Choroid plexus epithelial cell (primary cell): ENCODE results near the gene SLC25A26.
A peak's percentile ranks its signal among the peaks of the same experiment; 100 is the strongest.

Experiments used
- DNase-seq: peaks from one replicate; pipeline ENCODE4 v3.0.0-alpha.2; 2010; ENCODE audit warnings: low read depth
- H3K4me3 ChIP-seq: 2 replicates; pipeline ENCODE4 v1.5.1; 2011; ENCODE audit warnings: low read depth, mild to moderate bottlenecking, control low read depth, low read length, moderate library complexity
- TF ChIP-seq, protein P1 (sequence below): conservative IDR thresholded peaks from 2 replicates; pipeline ENCODE4 v1.5.1; 2011; ENCODE audit warnings: low read depth, mild to moderate bottlenecking, control low read depth, inconsistent platforms, low read length, moderate library complexity

SLC25A26 gene

GRCh38 chr3:66401675-66402491 is 181.1 kb downstream of the SLC25A26 start:
- TF ChIP-seq, protein P1, sequence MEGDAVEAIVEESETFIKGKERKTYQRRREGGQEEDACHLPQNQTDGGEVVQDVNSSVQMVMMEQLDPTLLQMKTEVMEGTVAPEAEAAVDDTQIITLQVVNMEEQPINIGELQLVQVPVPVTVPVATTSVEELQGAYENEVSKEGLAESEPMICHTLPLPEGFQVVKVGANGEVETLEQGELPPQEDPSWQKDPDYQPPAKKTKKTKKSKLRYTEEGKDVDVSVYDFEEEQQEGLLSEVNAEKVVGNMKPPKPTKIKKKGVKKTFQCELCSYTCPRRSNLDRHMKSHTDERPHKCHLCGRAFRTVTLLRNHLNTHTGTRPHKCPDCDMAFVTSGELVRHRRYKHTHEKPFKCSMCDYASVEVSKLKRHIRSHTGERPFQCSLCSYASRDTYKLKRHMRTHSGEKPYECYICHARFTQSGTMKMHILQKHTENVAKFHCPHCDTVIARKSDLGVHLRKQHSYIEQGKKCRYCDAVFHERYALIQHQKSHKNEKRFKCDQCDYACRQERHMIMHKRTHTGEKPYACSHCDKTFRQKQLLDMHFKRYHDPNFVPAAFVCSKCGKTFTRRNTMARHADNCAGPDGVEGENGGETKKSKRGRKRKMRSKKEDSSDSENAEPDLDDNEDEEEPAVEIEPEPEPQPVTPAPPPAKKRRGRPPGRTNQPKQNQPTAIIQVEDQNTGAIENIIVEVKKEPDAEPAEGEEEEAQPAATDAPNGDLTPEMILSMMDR: no peak
- no peak for DNase-seq

DNA sequence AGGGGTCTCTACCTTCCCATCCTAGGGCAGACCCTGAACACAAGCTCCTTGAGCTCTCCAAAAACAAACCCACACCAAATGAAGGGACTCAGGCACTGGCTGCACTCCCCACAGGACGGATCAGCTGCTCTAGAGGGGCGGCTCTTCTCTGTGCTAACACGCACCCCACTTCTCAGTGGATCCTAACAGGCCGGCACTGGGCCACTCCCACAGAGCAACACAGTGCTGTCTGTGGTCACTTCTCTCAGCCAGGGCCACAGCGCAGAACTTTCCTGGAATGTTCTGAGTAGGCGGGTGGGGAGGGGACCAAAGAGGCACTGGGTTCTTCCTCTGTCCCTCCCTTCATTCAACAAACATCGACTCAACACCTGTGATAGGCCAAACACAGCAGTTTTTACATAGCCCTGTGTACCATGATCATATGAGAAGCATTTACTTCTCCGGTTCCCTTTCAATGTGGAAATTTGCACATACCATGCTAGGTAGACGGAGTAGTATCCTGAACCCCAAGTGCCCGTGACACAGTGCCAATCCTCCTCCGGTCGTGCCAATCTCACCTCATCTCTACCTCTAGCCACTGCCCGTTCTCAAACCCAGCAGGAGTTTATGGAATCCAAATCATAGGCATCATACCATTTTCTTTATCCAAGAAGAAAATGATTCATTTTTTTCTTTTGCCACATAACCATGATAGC is 181.9 kb downstream of the SLC25A26 start:
- no peak overlapping the region for H3K4me3 ChIP-seq
- DNase-seq: peak; percentile 28
- TF ChIP-seq, protein P1: no peak

More at GRCh38 chr3:66401675-66402491, 181.1 kb downstream of the SLC25A26 start:
- H3K4me3 ChIP-seq: no peak overlapping the region

DNA sequence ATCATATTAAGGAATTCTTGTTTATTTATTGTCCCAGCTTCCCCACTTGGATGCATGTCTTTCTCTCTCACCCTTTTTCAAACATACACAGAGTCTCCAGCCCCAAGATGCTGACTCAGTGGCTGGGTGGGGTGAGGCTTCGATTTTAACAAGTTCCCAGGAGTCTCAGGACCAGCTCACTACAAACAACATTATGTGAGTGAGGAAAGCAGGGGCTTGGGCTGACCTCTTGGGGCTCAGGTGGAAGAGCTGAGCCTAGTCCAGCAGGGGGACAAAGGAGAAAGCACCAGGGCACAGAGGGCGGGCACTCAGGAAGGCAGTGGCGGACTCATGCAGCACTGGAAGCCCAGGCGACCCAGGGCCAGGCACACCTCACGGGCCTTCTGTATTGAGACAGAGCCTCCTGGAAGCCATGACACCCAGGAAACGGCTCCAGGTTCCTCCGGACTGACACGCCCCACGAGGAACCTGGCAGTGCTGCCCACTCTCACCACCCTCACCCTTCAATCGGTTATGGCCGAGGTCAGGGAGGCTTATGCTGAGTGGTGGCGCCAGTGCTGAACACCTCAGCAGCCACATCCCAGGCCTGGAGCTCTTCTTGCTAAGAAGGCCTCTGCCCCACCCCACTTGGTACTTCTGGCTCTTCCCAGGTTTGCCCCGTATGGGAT is 182.7 kb downstream of the SLC25A26 start:
- no peak for DNase-seq
- TF ChIP-seq, protein P1: no peak
- no peak overlapping the region for H3K4me3 ChIP-seq

DNA sequence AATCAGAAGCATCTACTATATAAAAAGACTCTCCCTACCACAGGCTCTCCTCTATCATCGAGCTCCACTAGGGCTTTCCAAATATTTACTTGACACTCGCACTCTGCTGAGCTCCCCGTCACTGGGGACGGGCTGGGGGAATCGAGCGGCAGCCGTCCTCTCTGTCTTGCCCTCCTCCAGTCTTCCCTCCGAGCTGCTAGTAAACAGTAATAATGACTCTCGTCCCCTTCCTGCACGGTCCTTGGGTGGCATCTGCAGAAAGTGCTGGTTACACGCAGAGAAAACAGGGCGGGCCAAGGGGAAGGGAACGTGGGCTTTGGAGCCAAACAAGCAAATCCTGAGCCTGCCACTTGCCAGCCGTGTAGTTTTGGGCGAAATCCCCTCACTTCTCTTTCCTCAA is 183.4 kb downstream of the SLC25A26 start:
- H3K4me3 ChIP-seq: no peak overlapping the region
- TF ChIP-seq, protein P1: no peak
- no peak for DNase-seq

DNA sequence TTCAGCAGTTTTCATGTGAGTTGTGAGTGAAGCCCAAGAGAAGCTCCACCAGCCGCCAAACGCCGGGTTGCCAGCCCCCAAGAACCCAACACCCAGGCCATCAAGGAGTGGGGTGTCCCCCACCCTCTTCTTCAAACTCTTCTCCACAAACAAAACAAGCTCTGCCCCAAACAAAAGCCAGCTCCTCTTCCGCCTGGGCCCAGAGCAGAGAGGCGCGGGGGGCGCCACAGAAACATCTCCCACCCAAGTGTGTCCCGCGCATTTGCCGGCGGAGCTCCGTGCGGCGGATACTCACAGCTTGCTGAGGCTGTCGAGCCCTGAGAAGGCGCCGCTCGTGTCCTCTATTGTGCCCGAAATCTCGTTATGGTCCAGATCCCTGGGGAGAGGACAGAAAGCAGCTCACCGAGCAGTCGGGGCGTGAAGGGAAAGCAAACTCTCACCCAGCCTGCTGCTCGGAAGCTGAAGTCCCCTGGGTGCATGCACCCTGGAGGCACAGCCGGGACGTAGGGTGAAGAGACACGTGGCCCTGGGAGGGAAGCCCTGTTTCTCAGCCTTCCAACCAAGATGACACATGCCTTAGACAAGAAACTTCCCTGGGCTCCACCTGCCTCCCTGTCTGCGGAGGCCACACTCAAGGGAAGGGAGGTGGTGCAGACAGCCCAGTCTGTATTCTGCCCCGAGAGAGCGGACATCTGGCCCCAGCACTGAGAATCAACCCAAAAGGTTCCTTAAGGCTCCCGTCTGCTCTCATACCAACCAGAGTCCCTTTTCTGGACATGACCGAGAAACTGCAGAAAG is 184.3 kb downstream of the SLC25A26 start:
- H3K4me3 ChIP-seq: no peak overlapping the region
- DNase-seq: no peak
- TF ChIP-seq, protein P1: no peak

DNA sequence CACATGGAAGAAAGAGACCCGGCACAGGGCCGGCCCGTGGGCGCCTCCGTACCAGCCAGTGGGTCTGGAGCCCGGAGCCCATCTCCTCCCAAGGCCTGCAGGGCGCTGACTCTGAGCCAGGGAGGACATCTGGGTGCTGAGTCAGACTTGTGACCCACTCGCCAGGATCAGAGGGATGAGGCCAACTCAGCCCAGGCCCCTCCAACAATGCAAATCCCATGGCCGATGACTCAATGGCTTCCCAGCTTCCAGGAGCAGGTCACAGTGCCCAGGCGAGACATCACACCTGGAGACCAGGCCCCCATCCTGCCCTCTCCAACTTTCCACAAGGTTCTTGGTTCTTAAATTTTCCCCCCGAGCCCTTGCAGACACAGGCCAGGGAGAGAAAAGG is 184.9 kb downstream of the SLC25A26 start:
- TF ChIP-seq, protein P1: no peak
- H3K4me3 ChIP-seq: no peak overlapping the region
- peak; percentile 34 for DNase-seq
